ENCODE measurements around the gene TPRN.

DNA sequence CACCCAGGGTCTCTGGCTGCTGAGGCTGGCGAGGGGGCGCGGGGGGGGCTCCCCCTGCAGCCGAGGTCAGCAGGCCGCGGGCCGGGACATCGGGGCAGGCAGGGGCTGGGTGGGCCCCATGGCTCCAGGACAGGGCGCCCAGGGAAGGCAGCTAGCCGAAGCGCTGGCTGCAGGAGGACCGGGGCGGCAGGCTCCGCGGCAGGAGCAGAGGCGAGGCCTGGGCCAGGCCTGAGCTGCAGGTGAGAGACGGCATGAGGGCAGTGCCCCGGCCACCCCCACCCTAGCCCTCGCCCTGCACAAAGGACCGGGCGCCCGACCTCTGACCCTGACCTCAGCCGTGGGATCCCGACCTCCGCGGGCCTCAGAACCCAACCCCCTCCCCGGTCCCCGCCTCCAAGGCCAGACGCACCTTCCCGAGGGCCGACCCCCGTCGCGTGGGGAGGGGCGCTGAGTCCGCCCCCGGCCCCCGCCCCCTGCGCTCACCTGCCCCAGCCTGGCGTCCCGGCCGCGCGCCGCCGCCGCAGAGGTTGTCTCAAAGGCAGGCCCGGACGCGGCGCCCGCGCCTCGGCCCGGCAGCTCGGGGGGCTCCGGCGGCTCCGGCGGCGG lies 21.1 kb upstream of the TPRN start:
- TF ChIP-seq, protein P1, sequence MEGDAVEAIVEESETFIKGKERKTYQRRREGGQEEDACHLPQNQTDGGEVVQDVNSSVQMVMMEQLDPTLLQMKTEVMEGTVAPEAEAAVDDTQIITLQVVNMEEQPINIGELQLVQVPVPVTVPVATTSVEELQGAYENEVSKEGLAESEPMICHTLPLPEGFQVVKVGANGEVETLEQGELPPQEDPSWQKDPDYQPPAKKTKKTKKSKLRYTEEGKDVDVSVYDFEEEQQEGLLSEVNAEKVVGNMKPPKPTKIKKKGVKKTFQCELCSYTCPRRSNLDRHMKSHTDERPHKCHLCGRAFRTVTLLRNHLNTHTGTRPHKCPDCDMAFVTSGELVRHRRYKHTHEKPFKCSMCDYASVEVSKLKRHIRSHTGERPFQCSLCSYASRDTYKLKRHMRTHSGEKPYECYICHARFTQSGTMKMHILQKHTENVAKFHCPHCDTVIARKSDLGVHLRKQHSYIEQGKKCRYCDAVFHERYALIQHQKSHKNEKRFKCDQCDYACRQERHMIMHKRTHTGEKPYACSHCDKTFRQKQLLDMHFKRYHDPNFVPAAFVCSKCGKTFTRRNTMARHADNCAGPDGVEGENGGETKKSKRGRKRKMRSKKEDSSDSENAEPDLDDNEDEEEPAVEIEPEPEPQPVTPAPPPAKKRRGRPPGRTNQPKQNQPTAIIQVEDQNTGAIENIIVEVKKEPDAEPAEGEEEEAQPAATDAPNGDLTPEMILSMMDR (IDR thresholded peaks at IDR 0.05), result no peak
- no peak for TF ChIP-seq ZFX (IDR thresholded peaks at IDR 0.05; ENCODE audit: borderline replicate concordance)

Measured in 22Rv1 (cell line).